Muscle of leg (tissue), 11 donors: Measurements from ENCODE around the gene CMSS1. TPM values are rescaled to one million over a fixed set of nuclear protein-coding genes. Genes with fewer than 3 reads are reported as not detected.
A peak's percentile ranks its signal among the peaks of the same experiment; 100 is the strongest.
"Not testable (repeated sequence)": the region's sequence is repeated elsewhere in the genome, so short reads cannot be mapped to it uniquely, and the experiment has no call there.

Experiments
- DNase-seq: peaks from one replicate; pipeline ENCODE4 v3.0.0; 2013
- H3K27ac ChIP-seq: one replicate; pipeline ENCODE4 v1.5.1; 2013; ENCODE audit warnings: mild to moderate bottlenecking, low read length, control low read depth
- H3K27me3 ChIP-seq: one replicate; pipeline ENCODE4 v1.6.1; 2013; ENCODE audit warnings: low read length; ENCODE audit not compliant: control insufficient read depth, insufficient read depth
- H3K36me3 ChIP-seq: one replicate; pipeline ENCODE4 v1.6.1; 2013; ENCODE audit warnings: low read length; ENCODE audit not compliant: control insufficient read depth, insufficient read depth
- H3K4me1 ChIP-seq: one replicate; pipeline ENCODE4 v1.6.1; 2013; ENCODE audit warnings: low read length; ENCODE audit not compliant: control insufficient read depth, insufficient read depth
- H3K4me3 ChIP-seq: one replicate; pipeline ENCODE4 v1.5.1; 2013; ENCODE audit warnings: low read length, control low read depth
- H3K9me3 ChIP-seq: replicated peaks from 2 replicates; pipeline ENCODE4 v1.6.1; 2013; ENCODE audit warnings: low read depth, low read length; ENCODE audit not compliant: control insufficient read depth
- WGBS: methylation state at CpG from one replicate; pipeline ENCODE4 v1.1.5; 2013; ENCODE audit warnings: missing lambda C conversion rate; ENCODE audit not compliant: insufficient coverage; 5-methylcytosine and 5-hydroxymethylcytosine counted together
- polyA plus RNA-seq, 8 donors: library from polyadenylated mRNA; unstranded; fragments of 120-200 nt; gene quantifications; one replicate each; pipeline versions ENCODE4 v1.2.1 to v1.2.3, GENCODE V29; 2013; ENCODE audit warnings: inconsistent platforms in 1 of 8, low replicate concordance in 1 of 8; ENCODE audit not compliant: insufficient read length in 8 of 8, insufficient read depth in 1 of 8
- total RNA-seq: library from RNA; stranded (reverse); fragments of 120-200 nt; gene quantifications from one replicate; pipeline ENCODE4 v1.2.4, GENCODE V29; 2013

Gene CMSS1
- total and polyA plus RNA-seq, 9 donors, result 23.8 to 35.0 (median 29.0) TPM

DNA sequence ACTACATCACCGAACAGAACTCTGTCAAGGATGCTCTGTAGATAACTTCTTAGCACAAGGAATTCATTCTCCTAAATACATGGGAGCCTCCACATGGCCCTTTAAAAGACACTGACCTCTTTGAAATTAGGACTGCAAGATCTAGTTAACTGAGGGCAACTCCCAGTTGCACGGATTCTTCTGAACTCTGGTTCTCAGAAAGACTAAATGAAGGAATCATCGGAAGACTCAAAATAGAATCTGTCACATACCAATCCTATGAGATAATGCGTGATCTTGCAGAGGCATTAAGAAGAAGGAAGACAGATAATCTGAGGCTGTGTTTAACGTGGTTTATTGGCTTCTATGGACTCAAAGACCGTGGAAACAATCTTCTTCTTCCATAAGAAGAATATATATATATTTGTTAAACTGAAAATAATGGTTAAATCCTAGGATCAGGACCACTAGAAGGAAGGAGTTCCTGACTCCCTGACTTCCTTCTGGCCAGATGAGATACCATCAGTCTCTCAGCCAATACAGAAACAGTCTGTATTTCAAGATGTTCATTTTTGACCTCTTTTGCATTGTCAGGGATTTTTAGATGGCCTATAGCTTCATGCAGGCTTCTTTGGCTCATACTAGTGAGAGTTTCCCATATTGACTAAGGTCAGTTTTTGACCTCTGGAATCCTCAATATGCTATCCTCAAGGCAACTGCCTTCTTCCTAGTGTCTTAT lies 409.2 kb downstream of the CMSS1 start:
- DNase-seq, result peak; percentile 80
- Histone ChIP-seq H3K27me3 (no peaks in the 10 kb centered on the region), H3K27ac (peak overlapping the region; percentile 80), H3K9me3 (peaks cover 5% of the 10 kb centered on the region), H3K4me1 (peaks cover 3% of the 10 kb centered on the region), H3K36me3 (no peaks in the 10 kb centered on the region), H3K4me3 (no peak overlapping the region)
- 83% methylated on average over 1 of the region's 6 CpGs for WGBS

DNA sequence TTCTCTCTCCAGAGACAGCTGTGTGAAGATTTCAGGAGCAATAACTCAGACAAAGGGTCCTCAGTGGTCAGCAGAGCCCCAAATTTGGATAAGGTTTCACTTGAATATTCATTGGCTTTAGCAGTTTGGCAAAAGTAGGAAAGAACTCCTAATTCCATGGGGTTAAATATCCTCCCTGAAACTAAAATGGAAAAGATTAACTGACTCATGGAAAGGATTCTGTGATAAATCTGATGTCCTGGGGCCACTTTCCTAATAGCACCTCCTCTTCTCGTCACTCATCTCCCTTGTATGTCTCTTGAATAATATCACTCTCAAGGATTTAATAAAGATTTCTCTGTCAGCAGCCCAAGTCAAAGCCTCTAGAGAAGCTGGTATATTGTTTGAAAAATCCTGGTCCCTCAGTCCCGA lies 409.9 kb downstream of the CMSS1 start:
- DNase-seq, result peak; percentile 94
- H3K27ac ChIP-seq, result peak overlapping the region; percentile 80
- peaks cover 5% of the 10 kb centered on the region for H3K9me3 ChIP-seq
- no peaks in the 10 kb centered on the region for H3K36me3 ChIP-seq
- H3K4me1 ChIP-seq, result peaks cover 3% of the 10 kb centered on the region
- H3K27me3 ChIP-seq, result no peaks in the 10 kb centered on the region
- WGBS, result 60% methylated on average over 1 of the region's 2 CpGs
- H3K4me3 ChIP-seq, result no peak overlapping the region

DNA sequence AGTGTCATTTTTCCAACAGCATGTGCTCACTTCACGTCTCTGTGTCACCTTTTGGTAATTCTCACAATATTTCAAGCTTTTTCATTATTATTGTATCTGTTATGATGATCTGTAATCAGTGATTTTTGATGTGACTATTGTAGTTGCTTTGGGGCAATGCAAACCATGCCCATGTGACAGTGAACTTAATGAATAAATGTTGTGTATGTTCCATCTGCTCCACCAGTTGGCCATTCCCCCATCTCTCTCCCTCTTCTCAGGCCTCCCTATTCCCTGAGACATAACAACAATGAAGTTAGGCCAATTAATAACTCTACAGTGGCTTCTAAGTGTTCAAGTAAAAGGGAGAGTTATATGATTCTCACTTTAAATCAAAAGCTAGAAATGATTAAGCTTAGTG lies 410.6 kb downstream of the CMSS1 start:
- Histone ChIP-seq H3K36me3 (no peaks in the 10 kb centered on the region), H3K27me3 (no peaks in the 10 kb centered on the region), H3K27ac (no peak overlapping the region), H3K4me1 (peaks cover 3% of the 10 kb centered on the region), H3K9me3 (peaks cover 5% of the 10 kb centered on the region), H3K4me3 (no peak overlapping the region)
- no peak for DNase-seq
- no CpG with 5 or more reads among the region's 1 CpG for WGBS

DNA sequence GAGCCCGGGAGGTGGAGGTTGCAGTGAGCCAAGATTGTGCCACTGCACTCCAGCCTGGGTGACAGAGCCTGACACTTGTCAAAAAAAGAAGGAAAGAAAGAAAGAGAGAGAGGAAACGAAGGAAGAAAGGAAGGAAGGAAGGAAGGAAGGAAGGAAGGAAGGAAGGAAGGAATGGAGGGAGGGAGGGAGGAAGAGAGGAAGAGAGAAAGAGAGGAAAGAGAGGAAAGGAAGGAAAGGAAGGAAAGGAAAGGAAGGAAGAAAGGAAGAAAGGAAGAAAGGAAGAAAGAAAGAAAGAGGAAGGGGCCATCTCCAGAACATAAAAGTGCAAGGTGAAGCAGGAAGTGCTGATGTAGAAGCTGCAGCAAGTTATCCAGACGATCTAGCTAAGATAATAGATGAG lies 411.5 kb downstream of the CMSS1 start:
- not testable (repeated sequence) for H3K9me3 ChIP-seq, H3K36me3 ChIP-seq, H3K27me3 ChIP-seq, H3K4me1 ChIP-seq, H3K4me3 ChIP-seq, DNase-seq, H3K27ac ChIP-seq
- WGBS, result 97% methylated on average over 2 of the region's 3 CpGs

DNA sequence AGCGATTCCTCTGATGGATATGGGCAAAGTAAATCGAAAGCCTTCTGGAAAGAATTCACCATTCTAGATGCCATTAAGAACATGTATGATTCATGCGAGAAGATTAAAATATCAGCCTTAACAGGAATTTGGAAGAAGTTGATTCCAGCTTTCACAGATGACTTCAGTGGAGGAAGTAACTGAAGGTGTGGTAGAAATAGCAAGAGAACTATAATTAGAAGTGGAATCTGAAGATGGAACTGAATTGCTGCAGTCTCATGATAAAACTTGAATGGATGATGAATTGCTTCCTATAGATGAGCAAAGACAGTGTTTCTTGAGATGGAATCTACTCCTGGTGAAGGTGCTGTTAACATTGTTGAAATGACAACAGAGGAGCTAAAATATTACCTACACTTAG lies 413.0 kb downstream of the CMSS1 start:
- no peaks in the 10 kb centered on the region for H3K36me3 ChIP-seq
- no peak for DNase-seq

More for the DNA sequence above, 413.0 kb downstream of the CMSS1 start:
- Histone ChIP-seq H3K4me1 (peaks cover 3% of the 10 kb centered on the region), H3K9me3 (peaks cover 5% of the 10 kb centered on the region), H3K4me3 (no peak overlapping the region), H3K27ac (no peak overlapping the region), H3K27me3 (no peaks in the 10 kb centered on the region)
- WGBS, result no CpG with 5 or more reads among the region's 3 CpGs

Other genes with a start within 250 kb of the CMSS1 start
- 1.1 TPM for gene COL8A1, start 179.3 kb upstream of the CMSS1 start, total RNA-seq
- 1 to 10 TPM in 5 of 8 donors, under 1 TPM in 3; 0.44 to 3.7 (median 1.3) TPM for gene COL8A1, start 179.3 kb upstream of the CMSS1 start, polyA plus RNA-seq